Measurements from ENCODE around the gene PLEKHG4.
A peak's percentile ranks its signal among the peaks of the same experiment; 100 is the strongest.

PLEKHG4 gene

GRCh38 chr16:67326472-67327309 lies 47.4 kb downstream of the PLEKHG4 start, which contains the start of the genes KCTD19 and LRRC36:
Gene KCTD19, minus strand, starts transcription at chr16:67326741. Its CDS starts 34 bp downstream, at chr16:67326707.
Gene LRRC36, plus strand, starts transcription at chr16:67326815. Its CDS starts 48 bp downstream, at chr16:67326863.
- peak; percentile 44 for DNase-seq (ENCODE audit: low read depth)

- no peak for DNase-seq (ENCODE audit: low read depth)
Observed at GRCh38 chr16:67327743-67328142, 48.4 kb downstream of the PLEKHG4 start.

- DNase-seq (ENCODE audit: low read depth) = no peak
Observed at GRCh38 chr16:67329901-67330300, 50.6 kb downstream of the PLEKHG4 start.

- DNase-seq (ENCODE audit: low read depth) = no peak
Observed at GRCh38 chr16:67333315-67333714, 54.0 kb downstream of the PLEKHG4 start.

- no peak for DNase-seq (ENCODE audit: low read depth)
Observed at GRCh38 chr16:67336116-67336515, 56.8 kb downstream of the PLEKHG4 start.

- no peak for DNase-seq (ENCODE audit: low read depth)
Observed at GRCh38 chr16:67336648-67337047, 57.3 kb downstream of the PLEKHG4 start.
